ENCODE measurements around the gene ACTR1A.

DNA sequence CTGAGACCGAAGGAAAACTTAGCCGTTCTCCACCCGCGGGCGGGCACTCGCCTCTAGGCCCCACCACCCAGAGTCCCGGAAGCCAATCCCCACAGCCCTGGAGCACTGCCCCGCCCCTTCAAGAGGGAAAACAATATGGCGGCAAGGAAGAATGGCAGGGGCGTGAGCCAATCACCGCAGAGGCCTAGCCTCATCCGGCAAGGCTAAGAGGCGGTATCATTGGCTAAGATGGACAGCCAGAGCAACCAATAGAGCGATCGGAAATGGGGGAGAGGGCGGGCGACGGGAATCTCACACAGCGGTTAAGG lies 529 bp downstream of the ACTR1A start:
- peak in 2 of 3 donors; percentile 49 to 86 for TF ChIP-seq POLR2AphosphoS5 (IDR thresholded peaks at IDR 0.05)
- TF ChIP-seq, protein P1, sequence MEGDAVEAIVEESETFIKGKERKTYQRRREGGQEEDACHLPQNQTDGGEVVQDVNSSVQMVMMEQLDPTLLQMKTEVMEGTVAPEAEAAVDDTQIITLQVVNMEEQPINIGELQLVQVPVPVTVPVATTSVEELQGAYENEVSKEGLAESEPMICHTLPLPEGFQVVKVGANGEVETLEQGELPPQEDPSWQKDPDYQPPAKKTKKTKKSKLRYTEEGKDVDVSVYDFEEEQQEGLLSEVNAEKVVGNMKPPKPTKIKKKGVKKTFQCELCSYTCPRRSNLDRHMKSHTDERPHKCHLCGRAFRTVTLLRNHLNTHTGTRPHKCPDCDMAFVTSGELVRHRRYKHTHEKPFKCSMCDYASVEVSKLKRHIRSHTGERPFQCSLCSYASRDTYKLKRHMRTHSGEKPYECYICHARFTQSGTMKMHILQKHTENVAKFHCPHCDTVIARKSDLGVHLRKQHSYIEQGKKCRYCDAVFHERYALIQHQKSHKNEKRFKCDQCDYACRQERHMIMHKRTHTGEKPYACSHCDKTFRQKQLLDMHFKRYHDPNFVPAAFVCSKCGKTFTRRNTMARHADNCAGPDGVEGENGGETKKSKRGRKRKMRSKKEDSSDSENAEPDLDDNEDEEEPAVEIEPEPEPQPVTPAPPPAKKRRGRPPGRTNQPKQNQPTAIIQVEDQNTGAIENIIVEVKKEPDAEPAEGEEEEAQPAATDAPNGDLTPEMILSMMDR (IDR thresholded peaks at IDR 0.05) = no peak
- TF ChIP-seq POLR2A (IDR thresholded peaks at IDR 0.05) = no peak
- TF ChIP-seq EP300 (IDR thresholded peaks at IDR 0.05) = no peak
